Endothelial cell of umbilical vein (primary cell): Measurements from ENCODE around the gene FAM117B. TPM values are rescaled to one million over a fixed set of nuclear protein-coding genes. Genes with fewer than 3 reads are reported as not detected.

ENCODE experiments used
- BruUV-seq: library from RNA; stranded (reverse); fragments of 400-500 nt; replicated peaks from 2 replicates; lab custom pipeline; 2021; lab: Mats Ljungman, UMichigan
- CTCF ChIA-PET: fragments of 300-600, 350-600 bp; sonication (Branson Sonifier 250); formaldehyde crosslinking; loops from one replicate; lab custom pipeline; 2021; ENCODE audit warnings: antibody characterized with exemption, inconsistent platforms; lab: Charles Lee
- POLR2A ChIA-PET: fragments of 300-600, 350-600 bp; sonication (Branson Sonifier 250); formaldehyde crosslinking; loops from one replicate; lab custom pipeline; 2021; ENCODE audit warnings: antibody characterized with exemption, inconsistent platforms; lab: Charles Lee
- DNase-seq: peaks from one replicate; pipeline ENCODE4 v3.0.0-alpha.2; 2011; ENCODE audit warnings: low read depth, low spot score
- FAIRE-seq: peaks from 2 replicates; lab custom pipeline; 2011; peaks lifted over from hg19 to GRCh38; lab: Jason Lieb, UNC
- H2AFZ ChIP-seq: 2 replicates; pipeline ENCODE4 v1.6.0; 2012; ENCODE audit warnings: low read depth, low read length, control low read depth, inconsistent platforms
- H3K27ac ChIP-seq: 2 replicates; pipeline ENCODE4 v1.5.1; 2011; ENCODE audit warnings: low read depth, mild to moderate bottlenecking, control low read depth, low read length, moderate library complexity; ENCODE audit not compliant: insufficient read depth
- H3K27me3 ChIP-seq, 2 experiments: 2 replicates each; pipeline versions ENCODE4 v1.6.0 to v1.6.1; 2011; ENCODE audit warnings: low read length in 2 of 2, mixed read lengths in 1 of 2; ENCODE audit not compliant: control insufficient read depth in 2 of 2, insufficient read depth in 2 of 2
- H3K36me3 ChIP-seq, 2 experiments: 2 replicates in 1 of 2; 3 replicates in 1 of 2; pipeline ENCODE4 v1.5.1; 2011; ENCODE audit warnings: low read length in 2 of 2, mild to moderate bottlenecking in 1 of 2, moderate library complexity in 1 of 2; ENCODE audit not compliant: control insufficient read depth in 2 of 2, insufficient read depth in 2 of 2; ENCODE audit errors: extremely low read depth in 1 of 2
- H3K4me1 ChIP-seq: 3 replicates; pipeline ENCODE4 v1.5.1; 2011; ENCODE audit warnings: mild to moderate bottlenecking, low read length; ENCODE audit not compliant: control insufficient read depth, insufficient read depth; ENCODE audit errors: extremely low read depth
- H3K4me2 ChIP-seq: 2 replicates; pipeline ENCODE4 v1.6.1; 2011; ENCODE audit warnings: low read length, control low read depth, mixed read lengths; ENCODE audit not compliant: insufficient read depth
- H3K4me3 ChIP-seq, 3 experiments: fragments of 200-600 bp in 1 of 3; sonication (generic), shearing (Covaris generic) in 1 of 3; replicated peaks in 1 of 3; 2 replicates each; pipeline ENCODE4 v1.5.1; 2011 to 2016; ENCODE audit warnings: control low read depth in 3 of 3, low read length in 3 of 3, mild to moderate bottlenecking in 2 of 3, inconsistent platforms in 1 of 3, low read depth in 1 of 3, moderate library complexity in 1 of 3; ENCODE audit not compliant: insufficient read depth in 1 of 3
- H3K79me2 ChIP-seq: 2 replicates; pipeline ENCODE4 v1.6.0; 2012; ENCODE audit warnings: low read length, inconsistent platforms; ENCODE audit not compliant: control insufficient read depth, insufficient read depth
- H3K9ac ChIP-seq: replicated peaks from 2 replicates; pipeline ENCODE3; 2011; ENCODE audit warnings: low read length, control low read depth; ENCODE audit not compliant: insufficient read depth; ENCODE audit errors: extremely low read depth
- H3K9me1 ChIP-seq: replicated peaks from 3 replicates; pipeline ENCODE4 v1.6.0; 2011; ENCODE audit warnings: mild to moderate bottlenecking, low read length; ENCODE audit not compliant: control insufficient read depth, insufficient read depth; ENCODE audit errors: extremely low read depth
- H3K9me3 ChIP-seq: replicated peaks from 2 replicates; pipeline ENCODE4 v1.5.1; 2012; ENCODE audit warnings: low read length, inconsistent platforms; ENCODE audit not compliant: control insufficient read depth, insufficient read depth
- H4K20me1 ChIP-seq: replicated peaks from 2 replicates; pipeline ENCODE3; 2011; ENCODE audit warnings: mild to moderate bottlenecking, low read length; ENCODE audit not compliant: control insufficient read depth, insufficient read depth; ENCODE audit errors: extremely low read depth
- EZH2 ChIP-seq: IDR thresholded peaks from 2 replicates; pipeline ENCODE4 v1.6.1; 2012; ENCODE audit warnings: borderline replicate concordance, low read depth, mild to moderate bottlenecking, moderate library complexity, low read length, inconsistent platforms; ENCODE audit not compliant: severe bottlenecking
- FOS ChIP-seq: IDR thresholded peaks from 2 replicates; pipeline ENCODE4 v1.6.1; 2011; ENCODE audit warnings: mild to moderate bottlenecking, low read length, moderate library complexity, borderline replicate concordance; ENCODE audit not compliant: insufficient read depth
- GATA2 ChIP-seq: IDR thresholded peaks from 2 replicates; pipeline ENCODE4 v1.7.0; 2011; ENCODE audit warnings: low read depth, mild to moderate bottlenecking, moderate library complexity, mixed read lengths, low read length; ENCODE audit not compliant: insufficient read length, insufficient read depth
- JUN ChIP-seq: IDR thresholded peaks from 2 replicates; pipeline ENCODE4 v1.6.1; 2011; ENCODE audit warnings: borderline replicate concordance, low read depth; ENCODE audit not compliant: insufficient read length, insufficient read depth
- MYC ChIP-seq: IDR thresholded peaks from one replicate; pipeline ENCODE4 v1.6.1; 2011; ENCODE audit warnings: mild to moderate bottlenecking, low read depth, low read length
- POLR2A ChIP-seq: IDR thresholded peaks from 2 replicates; pipeline ENCODE4 v1.6.1; 2012; ENCODE audit warnings: low read depth, mild to moderate bottlenecking, control low read depth, low read length
- POLR2AphosphoS5 ChIP-seq: IDR thresholded peaks from 2 replicates; pipeline ENCODE4 v1.6.1; 2012; ENCODE audit warnings: low read depth, mild to moderate bottlenecking, control low read depth, low read length, moderate library complexity; ENCODE audit not compliant: insufficient read depth
- dilution Hi-C: fragments of 300-500 bp; cut with MboI; formaldehyde crosslinking; loops from one replicate; pipeline ENCODE4 v1.15.0; 2019; ENCODE audit warnings: low sequenced_read_pairs; ENCODE audit not compliant: extremely low pct_ligation_motif_present
- intact Hi-C: fragments of 100-400 bp; cut with micrococcal nuclease; formaldehyde crosslinking; loops from one replicate; pipeline ENCODE4 v1.10.0; 2022
- polyA plus RNA-seq, 4 experiments: library from polyadenylated mRNA; depleted of rRNA in 3 of 4; stranded (reverse) in 3 of 4; unstranded in 1 of 4; fragments of >200 nt; gene quantifications; 2 replicates each; pipeline versions ENCODE4 v1.2.1 to v1.2.3, GENCODE V29; 2011 to 2012; ENCODE audit warnings: missing spikeins in 1 of 4
- total RNA-seq: library from RNA; stranded (reverse); gene quantifications from 2 replicates; pipeline ENCODE4 v1.2.3, GENCODE V29; 2021
- TF ChIP-seq, protein P1 (sequence below), 2 donors: IDR thresholded peaks; 1 replicate in 1 of 2; 2 replicates in 1 of 2; pipeline ENCODE4 v1.5.1; 2011; ENCODE audit warnings: low read length in 2 of 2, mild to moderate bottlenecking in 2 of 2, moderate library complexity in 2 of 2, control low read depth in 1 of 2, inconsistent platforms in 1 of 2, low read depth in 1 of 2; ENCODE audit not compliant: insufficient read depth in 1 of 2; ENCODE audit errors: extremely low read depth in 1 of 2
- TF ChIP-seq, protein P2 (sequence below): IDR thresholded peaks from 2 replicates; pipeline ENCODE4 v1.6.1; 2011; ENCODE audit not compliant: insufficient read depth, insufficient read length

The FAM117B gene
- total and polyA plus RNA-seq, 2 donors (not counting 3 experiments of a cell fraction or from before 2014, with no cell fraction given), result 1.3 to 7.0 TPM

DNA sequence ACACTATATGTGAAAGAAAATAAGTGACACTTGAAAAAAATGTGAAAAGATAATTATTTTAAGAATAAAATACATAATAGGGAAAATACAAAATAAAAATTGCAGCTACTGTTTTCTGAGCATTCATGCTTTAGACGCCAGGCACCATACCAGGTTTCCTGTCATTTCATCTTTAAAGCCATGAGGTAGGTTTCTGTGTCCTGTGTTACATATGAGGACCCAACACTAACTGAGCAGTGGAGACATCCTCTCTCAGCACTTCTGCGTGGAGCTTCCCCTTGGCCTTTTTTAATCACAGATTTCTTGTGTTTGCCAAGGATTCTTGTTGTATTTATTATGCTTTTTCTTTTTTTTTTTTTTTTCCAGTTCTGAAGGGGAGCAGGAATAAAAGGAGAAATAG is 117.3 kb downstream of the FAM117B start:
- CTCF ChIA-PET, result no interaction called here
- Histone ChIP-seq H3K9ac (no peak overlapping the region), H3K79me2 (no peaks in the 10 kb centered on the region), H3K27me3 (no peaks in the 10 kb centered on the region), H3K9me1 (no peaks in the 10 kb centered on the region), H3K9me3 (no peaks in the 10 kb centered on the region), H2AFZ (no peak overlapping the region), H3K36me3 (no peaks in the 10 kb centered on the region), H3K4me2 (no peak overlapping the region), H3K4me3 (no peak overlapping the region), H3K27ac (no peak overlapping the region), H3K4me1 (peaks cover 2% of the 10 kb centered on the region), H4K20me1 (no peaks in the 10 kb centered on the region)
- intact Hi-C loops, result no loop called here
- BruUV-seq, result no TSS peak
- dilution Hi-C loops, result no loop called here
- POLR2A ChIA-PET, result no interaction called here
- TF ChIP-seq, protein P1, sequence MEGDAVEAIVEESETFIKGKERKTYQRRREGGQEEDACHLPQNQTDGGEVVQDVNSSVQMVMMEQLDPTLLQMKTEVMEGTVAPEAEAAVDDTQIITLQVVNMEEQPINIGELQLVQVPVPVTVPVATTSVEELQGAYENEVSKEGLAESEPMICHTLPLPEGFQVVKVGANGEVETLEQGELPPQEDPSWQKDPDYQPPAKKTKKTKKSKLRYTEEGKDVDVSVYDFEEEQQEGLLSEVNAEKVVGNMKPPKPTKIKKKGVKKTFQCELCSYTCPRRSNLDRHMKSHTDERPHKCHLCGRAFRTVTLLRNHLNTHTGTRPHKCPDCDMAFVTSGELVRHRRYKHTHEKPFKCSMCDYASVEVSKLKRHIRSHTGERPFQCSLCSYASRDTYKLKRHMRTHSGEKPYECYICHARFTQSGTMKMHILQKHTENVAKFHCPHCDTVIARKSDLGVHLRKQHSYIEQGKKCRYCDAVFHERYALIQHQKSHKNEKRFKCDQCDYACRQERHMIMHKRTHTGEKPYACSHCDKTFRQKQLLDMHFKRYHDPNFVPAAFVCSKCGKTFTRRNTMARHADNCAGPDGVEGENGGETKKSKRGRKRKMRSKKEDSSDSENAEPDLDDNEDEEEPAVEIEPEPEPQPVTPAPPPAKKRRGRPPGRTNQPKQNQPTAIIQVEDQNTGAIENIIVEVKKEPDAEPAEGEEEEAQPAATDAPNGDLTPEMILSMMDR (IDR thresholded peaks at IDR 0.05; ENCODE audit: extremely low read depth in 1 of 2, insufficient read depth in 1 of 2, low read depth in 1 of 2, low read length in 2 of 2), result no peak
- TF ChIP-seq FOS (no peak), POLR2A (no peak), JUN (no peak), GATA2 (no peak), EZH2 (no peak), MYC (no peak), POLR2AphosphoS5 (no peak)
- TF ChIP-seq, protein P2, sequence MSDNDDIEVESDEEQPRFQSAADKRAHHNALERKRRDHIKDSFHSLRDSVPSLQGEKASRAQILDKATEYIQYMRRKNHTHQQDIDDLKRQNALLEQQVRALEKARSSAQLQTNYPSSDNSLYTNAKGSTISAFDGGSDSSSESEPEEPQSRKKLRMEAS, result no peak
- DNase-seq, result no peak
- FAIRE-seq, result peak; percentile 38
